Coronary artery (tissue), 2 donors: Measurements from ENCODE around the gene RIN3.

Source experiments
- DNase-seq: peaks from one replicate; pipeline ENCODE4 v3.0.0-alpha.2; 2017; ENCODE audit warnings: low spot score
- H3K27ac ChIP-seq, 2 donors: fragments of 200-600 bp; sonication (generic); one replicate each; pipeline ENCODE4 v1.5.1; 2016 to 2019
- H3K4me3 ChIP-seq: fragments of 200-600 bp; sonication (generic); 2 replicates; pipeline ENCODE4 v1.5.1; 2016; ENCODE audit warnings: mild to moderate bottlenecking, moderate library complexity
- CTCF ChIP-seq: fragments of 200-600 bp; sonication (generic); IDR thresholded peaks from one replicate; pipeline ENCODE4 v1.5.1; 2019; ENCODE audit warnings: antibody characterized with exemption

RIN3 gene

GRCh38 chr14:92486881-92487280 lies 26.7 kb upstream of the RIN3 start:
- Histone ChIP-seq H3K27ac (peak overlapping the region in 1 of 2 donors; percentile 36), H3K4me3 (no peak overlapping the region)
- no peak for TF ChIP-seq CTCF
- DNase-seq: no peak

GRCh38 chr14:92487513-92488133 lies 26.0 kb upstream of the RIN3 start:
- peak overlapping the region in 1 of 2 donors; percentile 36 for H3K27ac ChIP-seq
- no peak overlapping the region for H3K4me3 ChIP-seq
- no peak for TF ChIP-seq CTCF

GRCh38 chr14:92489394-92490238 lies 24.0 kb upstream of the RIN3 start:
- no peak for DNase-seq
- Histone ChIP-seq H3K4me3 (no peak overlapping the region), H3K27ac (peak overlapping the region in 1 of 2 donors; percentile 48)
- no peak for TF ChIP-seq CTCF

More at GRCh38 chr14:92487513-92488133, 26.0 kb upstream of the RIN3 start:
- no peak for DNase-seq

GRCh38 chr14:92490239-92490959 lies 23.2 kb upstream of the RIN3 start:
- no peak overlapping the region for H3K4me3 ChIP-seq
- no peak for DNase-seq
- no peak for TF ChIP-seq CTCF
- H3K27ac ChIP-seq: peak overlapping the region in 1 of 2 donors; percentile 48

GRCh38 chr14:92491782-92492181 lies 21.8 kb upstream of the RIN3 start:
- H3K27ac ChIP-seq: peak overlapping the region in 1 of 2 donors; percentile 17
- DNase-seq: no peak
- no peak overlapping the region for H3K4me3 ChIP-seq
- no peak for TF ChIP-seq CTCF

- Histone ChIP-seq H3K27ac (peak overlapping the region in 1 of 2 donors; percentile 17), H3K4me3 (no peak overlapping the region)
- DNase-seq: no peak
- no peak for TF ChIP-seq CTCF
These were observed 21.3 kb upstream of the RIN3 start for GRCh38 chr14:92492258-92492657.
